ENCODE measurements around the gene EFCAB14. TPM values are rescaled to one million over a fixed set of nuclear protein-coding genes. Genes with fewer than 3 reads are reported as not detected.

EFCAB14 gene
- total and polyA plus RNA-seq, 9 of the 15 experiments (the other 6 are each of a cell fraction or from before 2014, with no cell fraction given) = 7.3 to 49.0 (median 37.3) TPM

GRCh38 chr1:46718727-46719622 is at the start of gene EFCAB14 (continued):
- TF ChIP-seq, protein P1, sequence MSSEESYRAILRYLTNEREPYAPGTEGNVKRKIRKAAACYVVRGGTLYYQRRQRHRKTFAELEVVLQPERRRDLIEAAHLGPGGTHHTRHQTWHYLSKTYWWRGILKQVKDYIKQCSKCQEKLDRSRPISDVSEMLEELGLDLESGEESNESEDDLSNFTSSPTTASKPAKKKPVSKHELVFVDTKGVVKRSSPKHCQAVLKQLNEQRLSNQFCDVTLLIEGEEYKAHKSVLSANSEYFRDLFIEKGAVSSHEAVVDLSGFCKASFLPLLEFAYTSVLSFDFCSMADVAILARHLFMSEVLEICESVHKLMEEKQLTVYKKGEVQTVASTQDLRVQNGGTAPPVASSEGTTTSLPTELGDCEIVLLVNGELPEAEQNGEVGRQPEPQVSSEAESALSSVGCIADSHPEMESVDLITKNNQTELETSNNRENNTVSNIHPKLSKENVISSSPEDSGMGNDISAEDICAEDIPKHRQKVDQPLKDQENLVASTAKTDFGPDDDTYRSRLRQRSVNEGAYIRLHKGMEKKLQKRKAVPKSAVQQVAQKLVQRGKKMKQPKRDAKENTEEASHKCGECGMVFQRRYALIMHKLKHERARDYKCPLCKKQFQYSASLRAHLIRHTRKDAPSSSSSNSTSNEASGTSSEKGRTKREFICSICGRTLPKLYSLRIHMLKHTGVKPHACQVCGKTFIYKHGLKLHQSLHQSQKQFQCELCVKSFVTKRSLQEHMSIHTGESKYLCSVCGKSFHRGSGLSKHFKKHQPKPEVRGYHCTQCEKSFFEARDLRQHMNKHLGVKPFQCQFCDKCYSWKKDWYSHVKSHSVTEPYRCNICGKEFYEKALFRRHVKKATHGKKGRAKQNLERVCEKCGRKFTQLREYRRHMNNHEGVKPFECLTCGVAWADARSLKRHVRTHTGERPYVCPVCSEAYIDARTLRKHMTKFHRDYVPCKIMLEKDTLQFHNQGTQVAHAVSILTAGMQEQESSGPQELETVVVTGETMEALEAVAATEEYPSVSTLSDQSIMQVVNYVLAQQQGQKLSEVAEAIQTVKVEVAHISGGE (CRISPR knock-in tag; IDR thresholded peaks at IDR 0.05) = peak in 2 of 3 experiments; percentile 83 to 96; a peak in 4 of 6 replicates
- TF ChIP-seq POLR2AphosphoS5 (IDR thresholded peaks at IDR 0.05; ENCODE audit: control insufficient read depth, insufficient read depth, low read depth, low read length) = peak; percentile 69
- TF ChIP-seq CREB1 (IDR thresholded peaks at IDR 0.05) = peak; percentile 96
- peak; percentile 97 for TF ChIP-seq CREB1 (CRISPR knock-in tag; IDR thresholded peaks at IDR 0.05)
- TF ChIP-seq HMGXB4 (CRISPR knock-in tag; IDR thresholded peaks at IDR 0.05) = peak; percentile 55
- TF ChIP-seq TOE1 (IDR thresholded peaks at IDR 0.05; ENCODE audit: borderline replicate concordance) = peak; percentile 98
- TF ChIP-seq TOE1 (CRISPR knock-in tag; IDR thresholded peaks at IDR 0.05; ENCODE audit: borderline replicate concordance, low read depth) = no peak
- TF ChIP-seq NCOA1 (IDR thresholded peaks at IDR 0.05; ENCODE audit: low read depth) = peak; percentile 74; the same call in 1 of the 2 replicates
- TF ChIP-seq SNIP1 (IDR thresholded peaks at IDR 0.05; ENCODE audit: low read depth) = peak; percentile 100

Measured in K562 (cell line).